PFSK-1 (cell line): ENCODE measurements around the gene CHST15.

ENCODE experiments used
- FOXP2 ChIP-seq: optimal IDR thresholded peaks from 2 replicates; pipeline ENCODE3; 2011; ENCODE audit warnings: borderline replicate concordance, control low read depth, inconsistent platforms; ENCODE audit not compliant: insufficient read depth; ENCODE audit errors: extremely low read length, extremely low read depth
- POLR2AphosphoS5 ChIP-seq: IDR thresholded peaks from 2 replicates; pipeline ENCODE4 v1.6.1; 2012; ENCODE audit warnings: low read depth, mild to moderate bottlenecking, control low read depth, low read length, moderate library complexity
- SIN3A ChIP-seq: IDR thresholded peaks from 2 replicates; pipeline ENCODE4 v1.6.1; 2012; ENCODE audit warnings: mild to moderate bottlenecking, low read length, moderate library complexity, borderline replicate concordance; ENCODE audit not compliant: insufficient read depth
- TAF1 ChIP-seq: IDR thresholded peaks from 2 replicates; pipeline ENCODE4 v1.6.1; 2012; ENCODE audit warnings: low read length, control low read depth, borderline replicate concordance; ENCODE audit not compliant: insufficient read depth
- TF ChIP-seq, protein P1 (sequence below), 2 experiments: IDR thresholded peaks; 2 replicates each; pipeline versions ENCODE4 v1.6.1 to v1.8.0; 2011 to 2012; ENCODE audit warnings: low read depth in 2 of 2, low read length in 2 of 2, control low read depth in 1 of 2, inconsistent platforms in 1 of 2, mild to moderate bottlenecking in 1 of 2, moderate library complexity in 1 of 2; ENCODE audit not compliant: insufficient read depth in 1 of 2

Gene CHST15

DNA sequence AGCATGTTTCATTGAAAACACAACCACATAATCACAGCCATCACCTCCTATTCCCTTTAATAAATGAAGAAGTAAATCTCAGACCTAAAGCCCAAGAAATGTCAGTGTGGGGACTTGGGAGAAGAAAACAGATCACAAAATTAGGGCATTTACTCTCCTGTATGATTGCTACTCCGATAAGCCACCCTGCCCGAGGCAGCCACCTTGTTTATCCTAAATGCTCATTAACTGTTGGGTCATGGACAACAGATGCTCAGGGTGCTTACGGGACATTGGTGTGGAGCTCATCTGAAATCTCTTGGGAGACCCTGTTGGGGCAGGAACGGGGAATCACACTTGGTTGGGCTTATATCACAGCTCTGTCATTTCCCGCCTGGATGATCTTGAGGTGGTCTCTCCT lies 17.5 kb upstream of the CHST15 start:
- TF ChIP-seq, protein P1, sequence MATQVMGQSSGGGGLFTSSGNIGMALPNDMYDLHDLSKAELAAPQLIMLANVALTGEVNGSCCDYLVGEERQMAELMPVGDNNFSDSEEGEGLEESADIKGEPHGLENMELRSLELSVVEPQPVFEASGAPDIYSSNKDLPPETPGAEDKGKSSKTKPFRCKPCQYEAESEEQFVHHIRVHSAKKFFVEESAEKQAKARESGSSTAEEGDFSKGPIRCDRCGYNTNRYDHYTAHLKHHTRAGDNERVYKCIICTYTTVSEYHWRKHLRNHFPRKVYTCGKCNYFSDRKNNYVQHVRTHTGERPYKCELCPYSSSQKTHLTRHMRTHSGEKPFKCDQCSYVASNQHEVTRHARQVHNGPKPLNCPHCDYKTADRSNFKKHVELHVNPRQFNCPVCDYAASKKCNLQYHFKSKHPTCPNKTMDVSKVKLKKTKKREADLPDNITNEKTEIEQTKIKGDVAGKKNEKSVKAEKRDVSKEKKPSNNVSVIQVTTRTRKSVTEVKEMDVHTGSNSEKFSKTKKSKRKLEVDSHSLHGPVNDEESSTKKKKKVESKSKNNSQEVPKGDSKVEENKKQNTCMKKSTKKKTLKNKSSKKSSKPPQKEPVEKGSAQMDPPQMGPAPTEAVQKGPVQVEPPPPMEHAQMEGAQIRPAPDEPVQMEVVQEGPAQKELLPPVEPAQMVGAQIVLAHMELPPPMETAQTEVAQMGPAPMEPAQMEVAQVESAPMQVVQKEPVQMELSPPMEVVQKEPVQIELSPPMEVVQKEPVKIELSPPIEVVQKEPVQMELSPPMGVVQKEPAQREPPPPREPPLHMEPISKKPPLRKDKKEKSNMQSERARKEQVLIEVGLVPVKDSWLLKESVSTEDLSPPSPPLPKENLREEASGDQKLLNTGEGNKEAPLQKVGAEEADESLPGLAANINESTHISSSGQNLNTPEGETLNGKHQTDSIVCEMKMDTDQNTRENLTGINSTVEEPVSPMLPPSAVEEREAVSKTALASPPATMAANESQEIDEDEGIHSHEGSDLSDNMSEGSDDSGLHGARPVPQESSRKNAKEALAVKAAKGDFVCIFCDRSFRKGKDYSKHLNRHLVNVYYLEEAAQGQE (IDR thresholded peaks at IDR 0.05; ENCODE audit: insufficient read depth in 1 of 2, low read depth in 2 of 2, low read length in 2 of 2) = no peak
- TF ChIP-seq SIN3A (no peak), FOXP2 (no peak), POLR2AphosphoS5 (no peak), TAF1 (no peak)

DNA sequence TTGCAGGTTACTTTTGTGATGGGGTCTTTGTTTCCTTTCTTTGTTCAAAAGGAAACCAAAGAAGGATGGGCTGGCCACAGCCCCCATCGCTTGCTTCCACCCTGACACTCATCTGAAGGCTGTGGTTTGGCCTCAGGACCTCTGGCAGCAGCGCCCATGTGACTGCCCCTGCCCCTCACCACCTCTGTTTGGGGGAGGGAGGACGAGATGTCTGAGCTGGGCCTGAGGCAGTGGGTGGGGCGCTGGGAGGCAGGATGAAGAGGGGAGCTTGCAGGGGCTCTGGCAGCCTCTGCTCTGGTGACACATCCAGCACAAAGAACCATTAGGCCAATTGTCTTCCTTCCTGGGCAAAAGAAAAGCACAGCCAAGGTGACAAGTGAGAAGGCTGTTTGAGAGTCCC lies 15.9 kb upstream of the CHST15 start:
- no peak for TF ChIP-seq TAF1
- TF ChIP-seq FOXP2 = no peak
- no peak for TF ChIP-seq SIN3A
- TF ChIP-seq, protein P1 (IDR thresholded peaks at IDR 0.05; ENCODE audit: insufficient read depth in 1 of 2, low read depth in 2 of 2, low read length in 2 of 2) = no peak
- TF ChIP-seq POLR2AphosphoS5 = no peak

DNA sequence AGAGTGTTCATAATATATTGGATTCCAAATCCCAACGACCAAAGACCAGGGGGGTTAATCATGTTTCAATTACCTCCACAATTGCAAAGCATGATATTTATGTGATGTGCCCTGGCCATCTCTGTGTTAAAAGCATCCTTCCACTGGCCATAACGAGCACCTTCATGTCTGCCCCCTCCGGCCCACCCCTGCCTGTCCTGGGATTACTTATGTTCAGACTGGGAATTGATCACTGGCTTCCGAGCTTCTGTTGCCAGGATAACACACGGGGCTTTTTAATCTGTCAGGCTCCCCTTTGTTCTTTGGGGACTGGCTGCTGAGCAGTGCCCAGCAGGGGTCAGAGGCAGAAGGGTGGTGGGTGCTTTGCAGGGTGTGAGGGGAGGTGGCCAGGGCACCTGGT lies 13.7 kb upstream of the CHST15 start:
- TF ChIP-seq SIN3A (no peak), POLR2AphosphoS5 (no peak), TAF1 (no peak), FOXP2 (no peak)
- TF ChIP-seq, protein P1 (IDR thresholded peaks at IDR 0.05; ENCODE audit: insufficient read depth in 1 of 2, low read depth in 2 of 2, low read length in 2 of 2) = no peak

DNA sequence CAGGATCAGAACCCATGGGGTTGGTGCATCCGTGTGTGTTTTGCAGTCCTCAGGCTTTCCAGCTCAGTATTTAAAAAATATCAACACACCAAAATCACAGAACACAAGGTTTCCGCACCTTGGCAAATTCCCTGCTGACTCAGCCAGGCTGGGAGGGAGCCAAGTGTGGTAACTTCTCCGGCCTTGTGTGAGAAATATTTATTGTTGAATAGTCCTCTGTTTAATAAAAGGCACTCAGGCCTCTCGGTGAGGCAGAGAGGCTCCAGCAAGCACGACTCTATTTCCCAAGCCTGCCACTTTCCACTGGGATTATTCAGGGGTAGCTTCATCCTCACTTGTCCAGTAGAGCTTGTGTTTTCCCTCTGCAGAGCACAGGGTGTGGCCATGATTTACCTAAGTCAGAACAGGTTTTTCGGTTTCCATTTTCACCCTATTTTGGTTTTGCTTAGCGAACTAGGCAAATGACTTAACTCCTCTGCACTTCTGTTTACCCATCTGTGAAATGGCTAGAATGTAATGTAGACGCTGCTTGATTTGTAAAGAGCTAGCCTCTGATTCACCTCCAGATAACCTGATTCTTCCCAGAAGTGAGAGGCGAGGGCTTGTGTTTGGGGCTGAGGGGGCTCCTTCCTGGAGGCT lies 13.0 kb upstream of the CHST15 start:
- TF ChIP-seq POLR2AphosphoS5 (no peak), SIN3A (no peak), TAF1 (no peak), FOXP2 (no peak)
- TF ChIP-seq, protein P1 (IDR thresholded peaks at IDR 0.05; ENCODE audit: insufficient read depth in 1 of 2, low read depth in 2 of 2, low read length in 2 of 2) = no peak
